Skeletal muscle satellite cell (primary cell): ENCODE results near the gene SMYD3.

ENCODE experiments used
- H3K27me3 ChIP-seq: 2 replicates; pipeline ENCODE4 v1.7.0; 2013; ENCODE audit warnings: low read length; ENCODE audit not compliant: control insufficient read depth, insufficient read depth
- H3K36me3 ChIP-seq: 2 replicates; pipeline ENCODE4 v1.7.0; 2013; ENCODE audit warnings: mild to moderate bottlenecking, control low read depth, low read length; ENCODE audit not compliant: insufficient read depth
- H3K4me1 ChIP-seq: 2 replicates; pipeline ENCODE4 v1.7.0; 2013; ENCODE audit warnings: low read length; ENCODE audit not compliant: control insufficient read depth, insufficient read depth
- H3K4me2 ChIP-seq: 2 replicates; pipeline ENCODE4 v1.7.0; 2013; ENCODE audit warnings: mild to moderate bottlenecking, low read length
- H3K4me3 ChIP-seq: 2 replicates; pipeline ENCODE4 v1.7.0; 2013; ENCODE audit warnings: low read length
- H3K9ac ChIP-seq: 2 replicates; pipeline ENCODE4 v1.7.0; 2013; ENCODE audit warnings: mild to moderate bottlenecking, low read depth, low read length, moderate library complexity
- H3K9me3 ChIP-seq: replicated peaks from 2 replicates; pipeline ENCODE4 v1.7.0; 2013; ENCODE audit warnings: mild to moderate bottlenecking, control low read depth, low read length

The SMYD3 gene

GRCh38 chr1:246200225-246200624 lies 306.9 kb downstream of the SMYD3 start:
- Histone ChIP-seq H3K4me3 (no peak overlapping the region), H3K9me3 (no peaks in the 10 kb centered on the region), H3K36me3 (no peaks in the 10 kb centered on the region), H3K27me3 (no peaks in the 10 kb centered on the region), H3K4me1 (no peaks in the 10 kb centered on the region), H3K4me2 (no peak overlapping the region), H3K9ac (no peak overlapping the region)

GRCh38 chr1:246199086-246199645 lies 307.9 kb downstream of the SMYD3 start:
- H3K36me3 ChIP-seq = no peaks in the 10 kb centered on the region
- no peak overlapping the region for H3K4me3 ChIP-seq
- H3K4me1 ChIP-seq = no peaks in the 10 kb centered on the region
- no peaks in the 10 kb centered on the region for H3K27me3 ChIP-seq
- H3K9me3 ChIP-seq = no peaks in the 10 kb centered on the region
- H3K4me2 ChIP-seq = no peak overlapping the region
- H3K9ac ChIP-seq = no peak overlapping the region

- H3K4me2 ChIP-seq = no peak overlapping the region
Observed at GRCh38 chr1:246198115-246198816, 308.8 kb downstream of the SMYD3 start.

GRCh38 chr1:246197076-246197475 lies 310.0 kb downstream of the SMYD3 start:
- Histone ChIP-seq H3K9me3 (no peaks in the 10 kb centered on the region), H3K4me1 (no peaks in the 10 kb centered on the region), H3K36me3 (no peaks in the 10 kb centered on the region), H3K27me3 (no peaks in the 10 kb centered on the region), H3K4me3 (no peak overlapping the region), H3K9ac (no peak overlapping the region), H3K4me2 (no peak overlapping the region)

More at GRCh38 chr1:246198115-246198816, 308.8 kb downstream of the SMYD3 start:
- Histone ChIP-seq H3K9ac (no peak overlapping the region), H3K36me3 (no peaks in the 10 kb centered on the region), H3K27me3 (no peaks in the 10 kb centered on the region), H3K4me1 (no peaks in the 10 kb centered on the region), H3K4me3 (no peak overlapping the region), H3K9me3 (no peaks in the 10 kb centered on the region)

GRCh38 chr1:246195296-246195695 lies 311.8 kb downstream of the SMYD3 start:
- H3K36me3 ChIP-seq = no peaks in the 10 kb centered on the region
- no peaks in the 10 kb centered on the region for H3K9me3 ChIP-seq
- H3K27me3 ChIP-seq = no peaks in the 10 kb centered on the region

GRCh38 chr1:246193537-246193936 lies 313.5 kb downstream of the SMYD3 start:
- H3K4me3 ChIP-seq = no peak overlapping the region
- H3K27me3 ChIP-seq = no peaks in the 10 kb centered on the region
- no peak overlapping the region for H3K4me2 ChIP-seq
- no peaks in the 10 kb centered on the region for H3K36me3 ChIP-seq
- no peaks in the 10 kb centered on the region for H3K9me3 ChIP-seq
- no peaks in the 10 kb centered on the region for H3K4me1 ChIP-seq
- H3K9ac ChIP-seq = no peak overlapping the region

More at GRCh38 chr1:246195296-246195695, 311.8 kb downstream of the SMYD3 start:
- Histone ChIP-seq H3K9ac (no peak overlapping the region), H3K4me2 (no peak overlapping the region), H3K4me3 (no peak overlapping the region), H3K4me1 (no peaks in the 10 kb centered on the region)

- Histone ChIP-seq H3K27me3 (no peaks in the 10 kb centered on the region), H3K9ac (no peak overlapping the region), H3K4me3 (no peak overlapping the region), H3K4me2 (no peak overlapping the region), H3K36me3 (no peaks in the 10 kb centered on the region), H3K4me1 (no peaks in the 10 kb centered on the region), H3K9me3 (no peaks in the 10 kb centered on the region)
Observed at GRCh38 chr1:246189126-246189525, 318.0 kb downstream of the SMYD3 start.

- Histone ChIP-seq H3K4me2 (no peak overlapping the region), H3K4me3 (no peak overlapping the region), H3K9ac (no peak overlapping the region), H3K4me1 (no peaks in the 10 kb centered on the region), H3K27me3 (no peaks in the 10 kb centered on the region), H3K9me3 (no peaks in the 10 kb centered on the region), H3K36me3 (no peaks in the 10 kb centered on the region)
Observed at GRCh38 chr1:246187834-246188372, 319.2 kb downstream of the SMYD3 start.

GRCh38 chr1:246184503-246184902 lies 322.6 kb downstream of the SMYD3 start:
- no peaks in the 10 kb centered on the region for H3K27me3 ChIP-seq
- no peak overlapping the region for H3K4me3 ChIP-seq

GRCh38 chr1:246182149-246182851 lies 324.8 kb downstream of the SMYD3 start:
- no peaks in the 10 kb centered on the region for H3K9me3 ChIP-seq
- H3K4me3 ChIP-seq = no peak overlapping the region
- no peak overlapping the region for H3K9ac ChIP-seq
- H3K27me3 ChIP-seq = no peaks in the 10 kb centered on the region
- no peak overlapping the region for H3K4me2 ChIP-seq
- H3K36me3 ChIP-seq = no peaks in the 10 kb centered on the region
- H3K4me1 ChIP-seq = peaks cover 5% of the 10 kb centered on the region

More at GRCh38 chr1:246184503-246184902, 322.6 kb downstream of the SMYD3 start:
- Histone ChIP-seq H3K9ac (no peak overlapping the region), H3K9me3 (no peaks in the 10 kb centered on the region), H3K4me1 (peaks cover 5% of the 10 kb centered on the region), H3K36me3 (no peaks in the 10 kb centered on the region), H3K4me2 (no peak overlapping the region)

- H3K9me3 ChIP-seq = no peaks in the 10 kb centered on the region
- no peaks in the 10 kb centered on the region for H3K36me3 ChIP-seq
- peaks cover 5% of the 10 kb centered on the region for H3K4me1 ChIP-seq
- no peak overlapping the region for H3K4me3 ChIP-seq
- no peak overlapping the region for H3K4me2 ChIP-seq
- no peak overlapping the region for H3K9ac ChIP-seq
- H3K27me3 ChIP-seq = no peaks in the 10 kb centered on the region
Observed at GRCh38 chr1:246181241-246181640, 325.8 kb downstream of the SMYD3 start.
